ENCODE results near the gene EXOC6B.

- TF ChIP-seq CTCF (IDR thresholded peaks at IDR 0.05) (no peak), POLR2A (IDR thresholded peaks at IDR 0.05) (no peak)
Observed at GRCh38 chr2:72681016-72681995, 144.5 kb downstream of the EXOC6B start.

Data from body of pancreas (tissue), 4 donors.